Heart left ventricle (tissue), 16 donors: Measurements from ENCODE around the gene SNX25. TPM values are rescaled to one million over a fixed set of nuclear protein-coding genes. Genes with fewer than 3 reads are reported as not detected.

ENCODE experiments used
- ATAC-seq, 4 donors: fragments of 200-7000 bp; cut with Tn5 transposase; one replicate each; pipeline ENCODE4 v1.9.1; 2020 to 2022; ENCODE audit warnings: moderate library complexity in 4 of 4, mild to moderate bottlenecking in 3 of 4, moderate number of reproducible peaks in 1 of 4
- DNase-seq, 5 donors: peaks; one replicate each; pipeline ENCODE4 v3.0.0-alpha.2; 2020
- H3K27ac ChIP-seq, 12 donors: fragments of 200-600 bp; sonication (generic) in 4 of 12; one replicate each; pipeline versions ENCODE4 v1.5.0 to v1.8.0; 2016 to 2022; ENCODE audit warnings: mild to moderate bottlenecking in 2 of 12
- H3K27me3 ChIP-seq, 9 donors: fragments of 200-600 bp; sonication (generic) in 2 of 9; one replicate each; pipeline versions ENCODE4 v1.5.1 to v1.8.0; 2016 to 2022; ENCODE audit warnings: mild to moderate bottlenecking in 3 of 9
- H3K36me3 ChIP-seq, 9 donors: fragments of 200-600 bp; sonication (generic) in 2 of 9; one replicate each; pipeline versions ENCODE4 v1.5.0 to v1.8.0; 2018 to 2022; ENCODE audit warnings: mild to moderate bottlenecking in 2 of 9
- H3K4me1 ChIP-seq, 12 donors: fragments of 200-600 bp; sonication (generic) in 4 of 12; one replicate each; pipeline versions ENCODE4 v1.5.0 to v1.8.0; 2016 to 2022; ENCODE audit warnings: mild to moderate bottlenecking in 3 of 12
- H3K4me3 ChIP-seq, 12 donors: fragments of 200-600 bp; sonication (generic) in 4 of 12; one replicate each; pipeline versions ENCODE4 v1.5.0 to v1.8.0; 2017 to 2022; ENCODE audit warnings: mild to moderate bottlenecking in 9 of 12, moderate library complexity in 4 of 12
- H3K9me3 ChIP-seq, 12 donors: fragments of 200-600 bp; sonication (generic) in 4 of 12; one replicate each; pipeline versions ENCODE4 v1.5.0 to v1.8.0; 2016 to 2022; ENCODE audit warnings: mild to moderate bottlenecking in 1 of 12
- POLR2A ChIP-seq, 2 donors: fragments of 450-650 bp; IDR thresholded peaks; one replicate each; pipeline ENCODE4 v1.6.1; 2017; ENCODE audit warnings: antibody characterized with exemption in 2 of 2, mild to moderate bottlenecking in 2 of 2, moderate library complexity in 2 of 2
- WGBS, 4 donors: extraction: QIAGEN DNeasy Blood & Tissue Kit in 2 of 4; methylation state at CpG; one replicate each; pipeline versions ENCODE4 v1.1.5 to v1.1.7; 2013 to 2018; 5-methylcytosine and 5-hydroxymethylcytosine counted together
- intact Hi-C, 10 donors: fragments of 100-400 bp; cut with DNase I; formaldehyde crosslinking; loops; one replicate each; pipeline versions ENCODE4 v1.11.1 to v1.14.2; 2022
- polyA plus RNA-seq, 2 donors: library from polyadenylated mRNA; stranded (reverse); fragments of 200-250 nt; gene quantifications; one replicate each; pipeline ENCODE4 v1.2.3, GENCODE V29; 2013
- total RNA-seq, 9 donors: library from RNA; depleted of rRNA in 2 of 9; stranded (reverse); fragments of >200 nt in 2 of 9; fragmentation: NEBNext Ultra II Directional in 3 of 9; extraction: Animal tissue kit (Norgen Biotek cat#: 25700) in 3 of 9; gene quantifications; one replicate each; pipeline versions ENCODE4 v1.1.0 to v1.2.4, GENCODE V29; 2016 to 2023
- TF ChIP-seq, protein P1 (sequence below), 12 donors: fragments of 200-600 bp; sonication (generic) in 4 of 12; IDR thresholded peaks; one replicate each; pipeline versions ENCODE4 v1.5.0 to v1.8.0; 2018 to 2022; ENCODE audit warnings: antibody characterized with exemption in 12 of 12, mild to moderate bottlenecking in 5 of 12
- donor health status: ischemic (EF 13 %, LVEDD 7.1; RV severe dilation, severe dysfunction).
- donor health status: healthy with polysubstance abuse.
- donor health status: DM: no; HTN: yes; CAD: no.
- donor health status: DM: no; HTN: no; CAD: no.
- donor health status: ischemic (EF 25% LVEDD 6.9; RV normal size, moderate dysfunction).
- donor health status: ischemic (EF 25% LVEDD 5.7; RV mildly dilated, moderate dysfunction).
- donor health status: healthy.
- donor health status: DM: yes; HTN: yes; CAD: no.
- donor health status: ischemic (EF 35%, LVEDD 5.7; RV mildly dilated, moderate dysfunction).
- donor health status: nonischemic (EF 11% LVEDD 7.7; RV severe dilation, severe dysfunction).
- donor health status: DM: yes; HTN: yes; CAD: no.
- donor health status: PGD.
- donor health status: ischemic (EF 29% LVEDD 5.4; RV normal size, mild dysfunction).
- donor health status: nonischemic (EF 23%, LVEDD 6.1; RV moderate dilation, normal function).

The SNX25 gene
- total and polyA plus RNA-seq, 11 donors, result 3.1 to 12.4 (median 10.1) TPM

DNA sequence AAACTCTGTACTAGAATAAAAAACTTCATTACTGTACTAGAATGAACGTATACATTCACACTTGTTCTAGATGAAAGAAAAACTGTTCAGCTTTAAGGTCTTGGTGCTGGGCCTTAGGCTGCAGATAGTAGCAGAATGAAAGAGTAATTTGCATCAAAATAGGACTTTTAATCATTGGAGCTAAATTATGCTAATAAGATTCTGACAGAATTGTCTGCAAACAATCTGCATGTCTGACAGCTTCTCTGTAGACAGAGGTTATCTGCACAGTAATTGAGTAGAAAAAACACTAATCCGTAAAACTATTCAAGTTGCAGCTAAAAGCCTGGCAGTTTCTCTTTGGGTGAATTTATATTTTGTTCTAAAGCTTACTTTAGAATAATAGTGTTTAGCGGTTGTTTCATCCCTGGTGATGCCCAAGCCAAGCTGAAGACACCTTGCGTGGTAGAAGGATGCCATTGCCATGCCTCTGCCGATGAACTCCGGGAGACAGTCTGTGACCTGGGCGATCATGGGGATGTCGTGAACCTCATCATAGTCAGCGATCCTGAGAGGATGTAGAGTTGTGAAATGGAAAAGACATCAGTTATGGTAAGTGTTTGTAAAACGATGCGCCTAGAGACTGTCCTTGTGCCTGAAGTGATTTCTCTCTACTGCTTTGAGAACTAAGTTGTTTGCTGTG, 161.0 kb downstream of the SNX25 start:
- Histone ChIP-seq H3K27ac (no peak overlapping the region), H3K9me3 (no peaks in the 10 kb centered on the region), H3K4me3 (no peak overlapping the region), H3K4me1 (peaks cover 0 to 7% (median 0%) of the 10 kb centered on the region in 12 donors), H3K36me3 (peaks cover 0 to 48% (median 18%) of the 10 kb centered on the region in 9 donors), H3K27me3 (no peaks in the 10 kb centered on the region)
- DNase-seq (no peak), ATAC-seq (no peak)
- TF ChIP-seq, protein P1, sequence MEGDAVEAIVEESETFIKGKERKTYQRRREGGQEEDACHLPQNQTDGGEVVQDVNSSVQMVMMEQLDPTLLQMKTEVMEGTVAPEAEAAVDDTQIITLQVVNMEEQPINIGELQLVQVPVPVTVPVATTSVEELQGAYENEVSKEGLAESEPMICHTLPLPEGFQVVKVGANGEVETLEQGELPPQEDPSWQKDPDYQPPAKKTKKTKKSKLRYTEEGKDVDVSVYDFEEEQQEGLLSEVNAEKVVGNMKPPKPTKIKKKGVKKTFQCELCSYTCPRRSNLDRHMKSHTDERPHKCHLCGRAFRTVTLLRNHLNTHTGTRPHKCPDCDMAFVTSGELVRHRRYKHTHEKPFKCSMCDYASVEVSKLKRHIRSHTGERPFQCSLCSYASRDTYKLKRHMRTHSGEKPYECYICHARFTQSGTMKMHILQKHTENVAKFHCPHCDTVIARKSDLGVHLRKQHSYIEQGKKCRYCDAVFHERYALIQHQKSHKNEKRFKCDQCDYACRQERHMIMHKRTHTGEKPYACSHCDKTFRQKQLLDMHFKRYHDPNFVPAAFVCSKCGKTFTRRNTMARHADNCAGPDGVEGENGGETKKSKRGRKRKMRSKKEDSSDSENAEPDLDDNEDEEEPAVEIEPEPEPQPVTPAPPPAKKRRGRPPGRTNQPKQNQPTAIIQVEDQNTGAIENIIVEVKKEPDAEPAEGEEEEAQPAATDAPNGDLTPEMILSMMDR (IDR thresholded peaks at IDR 0.05), result no peak
- no peak for TF ChIP-seq POLR2A (IDR thresholded peaks at IDR 0.05)
- 96 to 97% (median 96%) methylated on average over 11 of the region's 11 CpGs for WGBS, 4 donors
- intact Hi-C loops, result loop anchor here in 1 of 10 donors (5.0 kb wide), 1 partner anchor 33 kb away; no protein-coding TSS in a partner anchor

DNA sequence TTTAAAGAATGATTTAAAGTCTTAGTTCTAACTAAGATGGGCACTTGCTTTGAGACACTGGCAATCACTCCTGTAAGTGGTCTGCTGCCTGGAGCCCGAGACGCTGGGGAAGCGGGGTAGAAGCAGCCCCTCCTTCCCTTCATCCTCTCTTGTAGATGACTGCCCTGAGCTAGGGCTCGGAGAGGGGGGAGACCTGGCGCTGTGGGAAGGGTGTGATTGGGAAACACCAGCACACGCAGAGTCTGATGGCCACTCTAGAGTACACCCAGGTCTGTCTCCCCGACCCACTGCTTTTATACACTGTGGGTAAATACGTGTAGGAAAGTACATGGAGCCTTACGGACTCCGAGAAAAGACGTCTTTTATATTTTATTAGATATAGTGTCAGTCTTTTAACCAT, 162.3 kb downstream of the SNX25 start:
- DNase-seq (no peak), ATAC-seq (no peak)
- Histone ChIP-seq H3K4me3 (no peak overlapping the region), H3K27me3 (no peaks in the 10 kb centered on the region), H3K9me3 (no peaks in the 10 kb centered on the region), H3K27ac (no peak overlapping the region), H3K4me1 (peaks cover 0 to 7% (median 0%) of the 10 kb centered on the region in 12 donors), H3K36me3 (peaks cover 0 to 43% (median 18%) of the 10 kb centered on the region in 9 donors)
- WGBS, 4 donors, result 95 to 98% (median 97%) methylated on average over 11 of the region's 11 CpGs
- no peak for TF ChIP-seq POLR2A (IDR thresholded peaks at IDR 0.05)
- TF ChIP-seq, protein P1 (IDR thresholded peaks at IDR 0.05), result no peak
- intact Hi-C loops, result loop anchor here in 1 of 10 donors (5.0 kb wide), 1 partner anchor 34 kb away; no protein-coding TSS in a partner anchor

DNA sequence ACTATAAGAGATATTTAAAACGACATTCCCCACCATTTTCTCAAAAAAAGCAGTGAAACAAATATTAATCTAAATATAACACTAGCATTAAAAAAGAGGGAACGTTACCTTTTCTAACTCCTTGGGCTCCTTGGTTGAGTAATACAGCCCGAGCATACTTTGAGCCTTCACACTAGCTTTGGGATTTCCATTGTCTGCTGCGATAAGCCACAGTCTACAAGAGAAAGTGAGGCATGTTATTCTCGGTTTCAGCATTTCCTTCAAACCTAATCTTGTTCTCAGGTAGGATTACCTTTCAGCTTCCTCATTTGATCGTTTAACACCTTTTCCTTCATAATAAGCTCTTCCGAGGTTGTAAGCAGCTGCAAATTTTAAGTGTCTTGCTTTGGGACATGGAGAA, 164.6 kb downstream of the SNX25 start:
- H3K4me1 ChIP-seq, result peaks cover 0 to 7% (median 0%) of the 10 kb centered on the region in 12 donors
- H3K27ac ChIP-seq, result no peak overlapping the region
- ATAC-seq (no peak), DNase-seq (no peak)
- 84 to 92% (median 87%) methylated on average over 7 of the region's 7 CpGs for WGBS, 4 donors
- no peaks in the 10 kb centered on the region for H3K9me3 ChIP-seq
- intact Hi-C loops, result loop anchor here in 1 of 10 donors (5.0 kb wide), 1 partner anchor 37 kb away; no protein-coding TSS in a partner anchor
- no peak overlapping the region for H3K4me3 ChIP-seq
- peaks cover 0 to 41% (median 18%) of the 10 kb centered on the region in 9 donors for H3K36me3 ChIP-seq
- TF ChIP-seq POLR2A (IDR thresholded peaks at IDR 0.05), result no peak
- TF ChIP-seq, protein P1 (IDR thresholded peaks at IDR 0.05), result no peak
- no peaks in the 10 kb centered on the region for H3K27me3 ChIP-seq

DNA sequence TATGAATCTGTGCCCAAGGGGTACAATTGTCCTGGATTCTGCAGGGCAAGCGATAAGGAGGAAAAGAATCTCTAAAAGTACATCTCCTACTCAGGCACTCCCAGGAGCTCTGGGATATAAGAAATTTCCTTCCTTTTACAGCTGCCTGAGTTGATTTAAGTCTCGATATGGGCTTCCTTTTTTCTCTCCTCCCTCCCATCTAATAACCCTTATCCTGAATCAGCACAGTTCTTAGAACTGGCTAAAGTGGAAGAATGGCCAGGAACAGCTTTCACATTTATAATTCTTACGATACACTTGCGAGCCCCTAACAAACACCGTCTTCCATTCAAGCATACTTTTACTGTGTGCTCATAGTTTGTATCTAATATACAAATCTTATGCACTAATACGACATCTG, 165.2 kb downstream of the SNX25 start:
- intact Hi-C loops, result loop anchor here in 1 of 10 donors (5.0 kb wide), 1 partner anchor 37 kb away; no protein-coding TSS in a partner anchor
- 62 to 74% (median 69%) methylated on average over 6 of the region's 6 CpGs for WGBS, 4 donors
- TF ChIP-seq POLR2A (IDR thresholded peaks at IDR 0.05), result no peak
- TF ChIP-seq, protein P1 (IDR thresholded peaks at IDR 0.05), result no peak
- H3K27ac ChIP-seq, result no peak overlapping the region
- no peaks in the 10 kb centered on the region for H3K9me3 ChIP-seq
- ATAC-seq (peak in 1 of 4 donors; percentile 50), DNase-seq (no peak)
- no peak overlapping the region for H3K4me3 ChIP-seq
- no peaks in the 10 kb centered on the region for H3K27me3 ChIP-seq
- peaks cover 0 to 39% (median 18%) of the 10 kb centered on the region in 9 donors for H3K36me3 ChIP-seq
- H3K4me1 ChIP-seq, result peaks cover 0 to 7% (median 0%) of the 10 kb centered on the region in 12 donors
